Gastroesophageal sphincter (tissue), 4 donors: ENCODE measurements around the gene SKA3. TPM values are rescaled to one million over a fixed set of nuclear protein-coding genes. Genes with fewer than 3 reads are reported as not detected.
"Not testable (repeated sequence)": the region's sequence is repeated elsewhere in the genome, so short reads cannot be mapped to it uniquely, and the experiment has no call there.

Experiments
- ATAC-seq: fragments of 150-250 bp; one replicate; pipeline ENCODE4 v1.9.1; 2016; ENCODE audit warnings: mild to moderate bottlenecking, moderate library complexity
- H3K27ac ChIP-seq, 4 donors: fragments of 200-600 bp; sonication (generic) in 3 of 4; 1 replicate in 3 of 4; 2 replicates in 1 of 4; pipeline ENCODE4 v1.5.1; 2016 to 2019
- H3K27me3 ChIP-seq: fragments of 200-600 bp; sonication (generic); one replicate; pipeline ENCODE4 v1.5.1; 2019
- H3K36me3 ChIP-seq, 2 donors: fragments of 200-600 bp; sonication (generic); one replicate each; pipeline ENCODE4 v1.5.1; 2019; ENCODE audit warnings: control low read depth in 1 of 2
- H3K4me1 ChIP-seq, 3 donors: fragments of 200-600 bp; sonication (generic); 1 replicate in 2 of 3; 2 replicates in 1 of 3; pipeline ENCODE4 v1.5.1; 2016 to 2019; ENCODE audit warnings: control low read depth in 2 of 3
- H3K4me3 ChIP-seq, 2 donors: fragments of 200-600 bp; sonication (generic); one replicate each; pipeline ENCODE4 v1.5.1; 2019; ENCODE audit warnings: mild to moderate bottlenecking in 1 of 2, moderate library complexity in 1 of 2
- H3K9me3 ChIP-seq, 3 donors: fragments of 200-600 bp; sonication (generic); one replicate each; pipeline ENCODE4 v1.5.1; 2017 to 2019; ENCODE audit warnings: control low read depth in 2 of 3
- CTCF ChIP-seq, 4 experiments: fragments of 200-600 bp in 2 of 4; fragments of 450-650 bp in 2 of 4; sonication (generic) in 1 of 4; IDR thresholded peaks; one replicate each; pipeline ENCODE4 v1.5.1; 2017 to 2019; ENCODE audit warnings: antibody characterized with exemption in 4 of 4, mild to moderate bottlenecking in 2 of 4, moderate library complexity in 2 of 4
- EP300 ChIP-seq: sonication (generic); formaldehyde crosslinking; IDR thresholded peaks from one replicate; pipeline ENCODE4 v1.6.1; 2017; ENCODE audit warnings: antibody characterized with exemption, mild to moderate bottlenecking
- POLR2A ChIP-seq, 2 donors: fragments of 450-650 bp; IDR thresholded peaks; one replicate each; pipeline ENCODE4 v1.6.1; 2017; ENCODE audit warnings: antibody characterized with exemption in 2 of 2, mild to moderate bottlenecking in 2 of 2, moderate library complexity in 1 of 2
- POLR2AphosphoS5 ChIP-seq: sonication (generic); formaldehyde crosslinking; IDR thresholded peaks from one replicate; pipeline ENCODE4 v1.6.1; 2017; ENCODE audit warnings: antibody characterized with exemption
- WGBS, 2 donors: methylation state at CpG; one replicate each; pipeline ENCODE4 v1.1.5; 2018; ENCODE audit warnings: low coverage in 1 of 2; 5-methylcytosine and 5-hydroxymethylcytosine counted together
- total RNA-seq, 4 donors: library from RNA; depleted of rRNA; stranded (reverse); fragments of >200 nt; gene quantifications; one replicate each; pipeline ENCODE4 v1.1.0, GENCODE V29; 2016

SKA3 gene
- total RNA-seq, result under 1 TPM in 3 of 4 donors, not detected in 1; 0.19 to 0.81 (median 0.27) TPM

GRCh38 chr13:21176215-21176981, at the start of gene SKA3, which contains the start of gene MRPL57:
SKA3 (minus strand) TSS chr13:21176552; CDS start chr13:21176477, 75 bp downstream.
MRPL57 (plus strand) TSS chr13:21176658; CDS start chr13:21176917, 259 bp downstream.
- Histone ChIP-seq H3K27me3 (no peaks in the 10 kb centered on the region), H3K36me3 (no peaks in the 10 kb centered on the region), H3K27ac (peak within 1 kb of the TSS; percentile 84 to 98 (median 95)), H3K4me3 (peak within 1 kb of the TSS; percentile 77 to 93), H3K4me1 (peaks cover 0 to 27% (median 13%) of the 10 kb centered on the region in 3 donors), H3K9me3 (no peaks in the 10 kb centered on the region)
- no CpG with 5 or more reads among the region's 93 CpGs for WGBS, 2 donors
- ATAC-seq, result peak; percentile 99
- TF ChIP-seq CTCF (IDR thresholded peaks at IDR 0.05) (peak in 3 of 4 experiments; percentile 40 to 59 (median 54)), EP300 (no peak), POLR2AphosphoS5 (peak; percentile 92), POLR2A (IDR thresholded peaks at IDR 0.05) (peak; percentile 89 to 90)

- Histone ChIP-seq H3K9me3 (peaks cover 0 to 21% (median 0%) of the 10 kb centered on the region in 3 donors), H3K36me3 (no peaks in the 10 kb centered on the region), H3K4me1 (no peaks in the 10 kb centered on the region), H3K27ac (no peak overlapping the region), H3K27me3 (no peaks in the 10 kb centered on the region), H3K4me3 (no peak overlapping the region)
- no peak for ATAC-seq
- no peak for TF ChIP-seq EP300
- no peak for TF ChIP-seq POLR2A (IDR thresholded peaks at IDR 0.05)
- TF ChIP-seq CTCF (IDR thresholded peaks at IDR 0.05), result no peak
- TF ChIP-seq POLR2AphosphoS5, result no peak
- 70 to 73% methylated on average over 3 to 4 of the region's 6 CpGs for WGBS, 2 donors
Observed at GRCh38 chr13:21225082-21225481, 48.7 kb upstream of the SKA3 start.

GRCh38 chr13:21221268-21221667, 44.9 kb upstream of the SKA3 start:
- Histone ChIP-seq H3K4me3 (no peak overlapping the region), H3K9me3 (peaks cover 0 to 21% (median 0%) of the 10 kb centered on the region in 3 donors), H3K27me3 (no peaks in the 10 kb centered on the region), H3K27ac (no peak overlapping the region), H3K36me3 (no peaks in the 10 kb centered on the region), H3K4me1 (no peaks in the 10 kb centered on the region)
- ATAC-seq, result no peak
- TF ChIP-seq CTCF (IDR thresholded peaks at IDR 0.05) (no peak), POLR2A (IDR thresholded peaks at IDR 0.05) (no peak), POLR2AphosphoS5 (no peak), EP300 (no peak)

- ATAC-seq, H3K27me3 ChIP-seq, H3K36me3 ChIP-seq, H3K27ac ChIP-seq, H3K4me3 ChIP-seq, H3K4me1 ChIP-seq: not testable (repeated sequence)
- peaks cover 0 to 21% (median 0%) of the 10 kb centered on the region in 3 donors for H3K9me3 ChIP-seq
- WGBS, 2 donors, result 70 to 88% methylated on average over 2 to 3 of the region's 3 CpGs
Observed at GRCh38 chr13:21219716-21220115, 43.4 kb upstream of the SKA3 start.

GRCh38 chr13:21219036-21219381, 42.7 kb upstream of the SKA3 start:
- Histone ChIP-seq H3K36me3 (no peaks in the 10 kb centered on the region), H3K27me3 (no peaks in the 10 kb centered on the region), H3K4me1 (no peaks in the 10 kb centered on the region), H3K4me3 (no peak overlapping the region), H3K27ac (no peak overlapping the region), H3K9me3 (peaks cover 0 to 21% (median 0%) of the 10 kb centered on the region in 3 donors)
- ATAC-seq, result no peak
- TF ChIP-seq POLR2AphosphoS5, result no peak
- no peak for TF ChIP-seq POLR2A (IDR thresholded peaks at IDR 0.05)
- TF ChIP-seq EP300, result no peak
- no peak for TF ChIP-seq CTCF (IDR thresholded peaks at IDR 0.05)
- 84% methylated on average over 3 of the region's 3 CpGs; no CpG with 5 or more reads in 1 of the 2 donors for WGBS, 2 donors
